H54 (cell line): ENCODE measurements around the gene DYNLT5.
"Not testable (repeated sequence)": the region's sequence is repeated elsewhere in the genome, so short reads cannot be mapped to it uniquely, and the experiment has no call there.

Source experiments
- DNase-seq: peaks from one replicate; pipeline ENCODE4 v3.0.0; 2011; ENCODE audit warnings: low spot score, mixed read lengths; ENCODE audit not compliant: insufficient read length
- FAIRE-seq: peaks from 3 replicates; lab custom pipeline; 2011; peaks lifted over from hg19 to GRCh38; lab: Jason Lieb, UNC
- POLR2A ChIP-seq: IDR thresholded peaks from 2 replicates; pipeline ENCODE4 v1.6.1; 2011; ENCODE audit warnings: low read depth, mild to moderate bottlenecking, low read length

Gene DYNLT5

GRCh38 chr1:66732407-66733166 is 19.7 kb upstream of the DYNLT5 start:
- FAIRE-seq (no peak), DNase-seq (no peak)
- TF ChIP-seq POLR2A, result no peak

- TF ChIP-seq POLR2A, result no peak
- DNase-seq, result no peak
- FAIRE-seq, result peak; percentile 6
Observed at GRCh38 chr1:66733348-66734017, 18.8 kb upstream of the DYNLT5 start.

GRCh38 chr1:66734531-66734930 is 17.7 kb upstream of the DYNLT5 start:
- DNase-seq, FAIRE-seq: not testable (repeated sequence)

- FAIRE-seq (no peak), DNase-seq (no peak)
- no peak for TF ChIP-seq POLR2A
Observed at GRCh38 chr1:66737836-66738235, 14.4 kb upstream of the DYNLT5 start.

GRCh38 chr1:66739401-66740157 is 12.7 kb upstream of the DYNLT5 start:
- DNase-seq, result no peak
- no peak for TF ChIP-seq POLR2A
- no peak for FAIRE-seq

- FAIRE-seq (no peak), DNase-seq (no peak)
- TF ChIP-seq POLR2A, result no peak
Observed at GRCh38 chr1:66745451-66745850, 6.8 kb upstream of the DYNLT5 start.

GRCh38 chr1:66747501-66747900 is 4.8 kb upstream of the DYNLT5 start:
- FAIRE-seq (peak; percentile 15), DNase-seq (no peak)
- no peak for TF ChIP-seq POLR2A

- no peak for TF ChIP-seq POLR2A
- FAIRE-seq (no peak), DNase-seq (no peak)
Observed at GRCh38 chr1:66750577-66750976, 1.7 kb upstream of the DYNLT5 start.

- DNase-seq, result no peak
- FAIRE-seq, result no peak
- TF ChIP-seq POLR2A, result no peak
Observed at GRCh38 chr1:66751160-66751559, 1.1 kb upstream of the DYNLT5 start.

- TF ChIP-seq POLR2A, result no peak
- FAIRE-seq (no peak), DNase-seq (no peak)
Observed at GRCh38 chr1:66752671-66753371, 562 bp downstream of the DYNLT5 start.

- FAIRE-seq (no peak), DNase-seq (no peak)
- TF ChIP-seq POLR2A, result no peak
Observed at GRCh38 chr1:66757722-66758240, 5.5 kb downstream of the DYNLT5 start.

- no peak for DNase-seq
- no peak for FAIRE-seq
- no peak for TF ChIP-seq POLR2A
Observed at GRCh38 chr1:66758241-66758755, 6.0 kb downstream of the DYNLT5 start.

- FAIRE-seq, result no peak
- no peak for TF ChIP-seq POLR2A
- DNase-seq, result no peak
Observed at GRCh38 chr1:66760506-66760905, 8.2 kb downstream of the DYNLT5 start.

GRCh38 chr1:66761221-66761620 is 9.0 kb downstream of the DYNLT5 start:
- no peak for TF ChIP-seq POLR2A
- no peak for DNase-seq
- FAIRE-seq, result peak; percentile 23
